ENCODE results near the gene RHOJ.

GRCh38 chr14:63155511-63156185, 48.6 kb upstream of the RHOJ start:
- TF ChIP-seq CTCF (IDR thresholded peaks at IDR 0.05 in 2 of 3, conservative IDR thresholded peaks at IDR 0.05 in 1 of 3; ENCODE audit: borderline replicate concordance in 1 of 3, insufficient read depth in 1 of 3, low read depth in 2 of 3, low read length in 2 of 3) = no peak
- TF ChIP-seq MAX (IDR thresholded peaks at IDR 0.05) = no peak
- no peak for TF ChIP-seq POLR2A (IDR thresholded peaks at IDR 0.05; ENCODE audit: borderline replicate concordance, extremely low read depth, insufficient read depth, insufficient read length)
